ENCODE measurements around the gene KSR1. TPM values are rescaled to one million over a fixed set of nuclear protein-coding genes. Genes with fewer than 3 reads are reported as not detected.
"Not testable (repeated sequence)": the region's sequence is repeated elsewhere in the genome, so short reads cannot be mapped to it uniquely, and the experiment has no call there.

KSR1 gene
- total RNA-seq, 1 experiment from 2014 or later, result 41.7 TPM

GRCh38 chr17:27423651-27424050 lies 32.6 kb upstream of the KSR1 start:
- Histone ChIP-seq H3K4me3 (ENCODE audit: low read depth, low read length, poor library complexity, severe bottlenecking) (no peak overlapping the region), H3K27ac (ENCODE audit: low read depth, low read length, poor library complexity, severe bottlenecking) (no peak overlapping the region), H3K27me3 (replicated peaks; ENCODE audit: insufficient read depth, low read depth, low read length, poor library complexity) (no peaks in the 10 kb centered on the region), H3K9me3 (ENCODE audit: low read depth, low read length, poor library complexity, severe bottlenecking) (no peaks in the 10 kb centered on the region), H3K4me1 (ENCODE audit: insufficient read depth, low read length, poor library complexity, severe bottlenecking) (no peaks in the 10 kb centered on the region), H3K36me3 (ENCODE audit: insufficient read depth, low read length, poor library complexity, severe bottlenecking) (no peaks in the 10 kb centered on the region)
- intact Hi-C loops (cut with micrococcal nuclease; ENCODE audit: unreplicated experiment), result no loop called here
- ChIA-PET POLR2A (ENCODE audit: low non-redundant PET) (no interaction called here), CTCF (no interaction called here)
- BruUV-seq (replicated peaks), result no TSS peak
- no peak for TF ChIP-seq EZH2 (IDR thresholded peaks at IDR 0.05; ENCODE audit: borderline replicate concordance, low read depth, low read length, poor library complexity, severe bottlenecking)
- TF ChIP-seq CTCF (conservative IDR thresholded peaks at IDR 0.05; ENCODE audit: low read depth, low read length), result no peak
- DNase-seq (ENCODE audit: low spot score), result no peak

- no peak for DNase-seq (ENCODE audit: low spot score)
- Histone ChIP-seq H3K4me1 (ENCODE audit: insufficient read depth, low read length, poor library complexity, severe bottlenecking) (no peaks in the 10 kb centered on the region), H3K4me3 (ENCODE audit: low read depth, low read length, poor library complexity, severe bottlenecking) (no peak overlapping the region), H3K27me3 (replicated peaks; ENCODE audit: insufficient read depth, low read depth, low read length, poor library complexity) (no peaks in the 10 kb centered on the region), H3K9me3 (ENCODE audit: low read depth, low read length, poor library complexity, severe bottlenecking) (no peaks in the 10 kb centered on the region), H3K27ac (ENCODE audit: low read depth, low read length, poor library complexity, severe bottlenecking) (no peak overlapping the region), H3K36me3 (ENCODE audit: insufficient read depth, low read length, poor library complexity, severe bottlenecking) (no peaks in the 10 kb centered on the region)
- TF ChIP-seq EZH2 (IDR thresholded peaks at IDR 0.05; ENCODE audit: borderline replicate concordance, low read depth, low read length, poor library complexity, severe bottlenecking), result no peak
- no peak for TF ChIP-seq CTCF (conservative IDR thresholded peaks at IDR 0.05; ENCODE audit: low read depth, low read length)
- POLR2A ChIA-PET (ENCODE audit: low non-redundant PET), result no interaction called here
- CTCF ChIA-PET, result no interaction called here
- no TSS peak for BruUV-seq (replicated peaks)
- intact Hi-C loops (cut with micrococcal nuclease; ENCODE audit: unreplicated experiment), result no loop called here
These were observed 31.7 kb upstream of the KSR1 start for GRCh38 chr17:27424516-27424915.

- POLR2A ChIA-PET (ENCODE audit: low non-redundant PET), result no interaction called here
- Histone ChIP-seq H3K9me3 (ENCODE audit: low read depth, low read length, poor library complexity, severe bottlenecking) (no peaks in the 10 kb centered on the region), H3K4me3 (ENCODE audit: low read depth, low read length, poor library complexity, severe bottlenecking) (no peak overlapping the region), H3K36me3 (ENCODE audit: insufficient read depth, low read length, poor library complexity, severe bottlenecking) (no peaks in the 10 kb centered on the region), H3K27me3 (replicated peaks; ENCODE audit: insufficient read depth, low read depth, low read length, poor library complexity) (no peaks in the 10 kb centered on the region), H3K27ac (ENCODE audit: low read depth, low read length, poor library complexity, severe bottlenecking) (no peak overlapping the region), H3K4me1 (ENCODE audit: insufficient read depth, low read length, poor library complexity, severe bottlenecking) (no peaks in the 10 kb centered on the region)
- CTCF ChIA-PET, result no interaction called here
- TF ChIP-seq CTCF (conservative IDR thresholded peaks at IDR 0.05; ENCODE audit: low read depth, low read length), result no peak
- no peak for TF ChIP-seq EZH2 (IDR thresholded peaks at IDR 0.05; ENCODE audit: borderline replicate concordance, low read depth, low read length, poor library complexity, severe bottlenecking)
- intact Hi-C loops (cut with micrococcal nuclease; ENCODE audit: unreplicated experiment), result no loop called here
- no TSS peak for BruUV-seq (replicated peaks)
- DNase-seq (ENCODE audit: low spot score), result no peak
These were observed 31.3 kb upstream of the KSR1 start for GRCh38 chr17:27424941-27425340.

- intact Hi-C loops (cut with micrococcal nuclease; ENCODE audit: unreplicated experiment); CTCF ChIA-PET; H3K4me3 ChIP-seq (ENCODE audit: low read depth, low read length, poor library complexity, severe bottlenecking); H3K4me1 ChIP-seq (ENCODE audit: insufficient read depth, low read length, poor library complexity, severe bottlenecking); H3K27me3 ChIP-seq (replicated peaks; ENCODE audit: insufficient read depth, low read depth, low read length, poor library complexity); POLR2A ChIA-PET (ENCODE audit: low non-redundant PET); DNase-seq (ENCODE audit: low spot score); H3K36me3 ChIP-seq (ENCODE audit: insufficient read depth, low read length, poor library complexity, severe bottlenecking); H3K27ac ChIP-seq (ENCODE audit: low read depth, low read length, poor library complexity, severe bottlenecking); BruUV-seq (replicated peaks); H3K9me3 ChIP-seq (ENCODE audit: low read depth, low read length, poor library complexity, severe bottlenecking): not testable (repeated sequence)
These were observed 30.7 kb upstream of the KSR1 start for GRCh38 chr17:27425571-27425970.
